ENCODE results near the gene GPA33.

GPA33 gene

DNA sequence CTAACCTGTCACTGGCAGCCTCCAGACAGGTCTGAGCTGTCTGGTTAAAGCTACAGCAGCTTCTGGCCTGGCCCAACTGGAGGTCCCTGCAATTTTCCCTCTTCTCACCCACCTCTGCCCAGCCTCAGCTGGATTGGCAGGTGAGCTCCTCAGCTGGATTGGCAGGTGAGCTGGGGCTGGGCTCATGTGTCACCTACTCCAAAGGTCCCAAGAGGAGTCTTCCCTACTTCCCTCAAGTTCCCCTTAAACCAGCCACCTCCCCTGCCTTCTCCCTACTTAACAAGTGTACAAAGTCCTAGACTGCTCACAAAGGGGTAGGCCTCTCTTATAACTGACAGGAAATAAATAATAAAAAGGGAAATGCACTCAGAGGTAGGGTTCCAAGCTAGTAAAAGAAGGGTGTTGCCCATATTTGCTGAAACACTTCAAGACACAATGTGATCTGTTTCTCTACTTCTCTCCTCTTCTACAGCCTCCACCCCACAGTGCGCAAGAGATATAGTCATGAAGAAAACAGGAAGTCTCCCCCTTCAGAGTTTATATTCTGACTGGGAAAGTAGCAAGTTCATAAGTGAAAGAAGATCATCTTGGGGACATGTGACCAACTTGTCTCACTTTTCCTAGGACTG, at the start of gene GPA33:
TSS of gene GPA33 (minus strand) at position 64 of the 629 bp plus-strand sequence. CDS start 90 bp downstream, outside the sequence.
- DNase-seq = no peak

DNA sequence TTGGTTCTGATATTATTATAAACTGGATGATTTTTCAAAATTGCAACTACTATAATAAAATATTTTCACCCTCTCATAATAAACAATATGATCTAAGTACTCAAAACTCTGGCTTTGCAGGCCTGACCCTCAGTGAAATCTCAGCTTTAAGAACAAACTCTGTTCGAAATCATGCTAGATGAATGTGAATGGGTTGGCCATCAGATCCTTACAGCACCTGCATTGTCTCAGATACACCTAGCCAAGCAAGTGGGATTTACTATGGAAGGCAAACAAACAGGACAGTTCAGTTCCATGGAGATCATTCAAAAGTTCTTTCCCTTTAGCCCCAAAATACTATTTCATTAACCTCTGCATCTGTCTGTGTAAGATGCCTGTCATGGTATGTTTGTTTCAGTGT, 48.5 kb upstream of the GPA33 start:
- DNase-seq = peak; percentile 26

DNA sequence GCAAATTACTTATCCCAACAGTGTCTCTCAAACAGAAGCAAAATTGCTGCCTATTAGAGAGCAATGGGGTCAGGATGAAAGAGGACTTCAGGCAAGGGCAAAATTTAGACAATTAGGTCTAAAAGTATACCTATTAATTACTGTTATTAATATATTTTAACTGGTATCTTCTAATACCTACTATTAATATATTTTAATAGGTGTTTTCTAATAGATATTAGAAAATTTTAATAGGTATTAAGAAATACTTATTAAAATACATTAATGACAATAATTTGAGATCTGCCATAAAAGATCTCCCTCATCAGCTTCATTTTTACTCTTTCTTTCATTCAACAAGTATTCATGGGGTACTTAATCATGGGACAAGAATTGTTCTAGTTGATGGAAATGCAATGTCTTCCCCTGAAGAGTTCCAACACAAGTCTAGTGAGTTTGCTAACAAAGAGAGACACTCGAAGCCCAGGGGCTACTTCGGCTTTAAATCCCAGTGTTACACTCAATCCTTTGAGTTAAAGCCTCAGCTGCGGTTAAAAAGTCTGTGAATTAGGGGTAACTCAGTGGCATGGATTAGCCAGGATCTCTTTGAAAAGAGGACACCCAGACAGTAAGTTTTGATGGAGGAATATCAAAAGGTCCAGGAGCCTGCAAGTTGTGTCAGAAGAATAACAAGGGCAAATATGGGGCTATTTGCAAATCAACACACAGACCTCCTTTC, 47.8 kb upstream of the GPA33 start:
- DNase-seq = peak; percentile 72

DNA sequence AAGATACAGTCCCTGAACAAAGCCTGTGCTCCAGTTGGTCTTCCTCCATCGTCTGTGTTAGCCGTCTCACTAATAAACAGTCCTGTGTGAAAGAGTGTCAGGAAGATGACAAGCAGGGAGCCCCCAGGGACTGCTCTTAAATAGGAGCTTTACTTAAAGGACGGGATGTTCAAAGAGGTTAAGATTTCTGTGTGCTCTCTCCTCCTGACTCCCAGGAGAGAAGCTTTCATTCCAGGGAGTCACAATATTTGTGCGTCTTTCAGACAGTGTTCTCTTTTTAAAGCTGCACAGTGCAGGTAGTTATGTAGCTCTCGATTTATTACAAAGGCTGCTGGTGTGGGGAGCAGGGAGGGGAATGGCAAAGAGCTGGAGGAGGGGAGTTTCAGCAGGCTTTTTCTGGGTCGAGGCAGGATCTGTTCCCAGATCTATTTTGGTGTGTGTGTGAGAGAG, 47.2 kb upstream of the GPA33 start:
- DNase-seq = peak; percentile 96

DNA sequence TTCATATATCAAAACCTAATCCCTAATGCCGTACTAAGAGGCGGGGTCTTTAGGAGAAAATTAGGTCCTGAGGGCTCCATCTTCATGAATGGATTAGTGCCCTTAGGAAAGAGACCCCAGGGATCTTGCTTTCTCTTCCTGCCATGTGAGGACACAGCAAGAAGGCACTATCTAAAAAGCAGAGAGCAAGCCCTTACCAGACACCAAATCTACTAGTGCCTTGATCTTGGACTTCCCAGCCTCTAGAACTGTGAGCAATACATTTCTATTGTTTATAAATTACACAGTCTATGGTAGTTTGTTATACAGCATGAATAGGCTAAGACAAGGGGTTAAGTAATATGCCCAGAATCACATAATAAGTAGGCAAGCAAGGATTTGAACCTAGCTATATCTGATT, 46.6 kb upstream of the GPA33 start:
- peak; percentile 61 for DNase-seq

- DNase-seq = peak; percentile 57
These were observed 46.0 kb upstream of the GPA33 start for GRCh38 chr1:167136191-167136614.

GRCh38 chr1:167135281-167135840, 45.2 kb upstream of the GPA33 start:
- peak; percentile 98 for DNase-seq

DNA sequence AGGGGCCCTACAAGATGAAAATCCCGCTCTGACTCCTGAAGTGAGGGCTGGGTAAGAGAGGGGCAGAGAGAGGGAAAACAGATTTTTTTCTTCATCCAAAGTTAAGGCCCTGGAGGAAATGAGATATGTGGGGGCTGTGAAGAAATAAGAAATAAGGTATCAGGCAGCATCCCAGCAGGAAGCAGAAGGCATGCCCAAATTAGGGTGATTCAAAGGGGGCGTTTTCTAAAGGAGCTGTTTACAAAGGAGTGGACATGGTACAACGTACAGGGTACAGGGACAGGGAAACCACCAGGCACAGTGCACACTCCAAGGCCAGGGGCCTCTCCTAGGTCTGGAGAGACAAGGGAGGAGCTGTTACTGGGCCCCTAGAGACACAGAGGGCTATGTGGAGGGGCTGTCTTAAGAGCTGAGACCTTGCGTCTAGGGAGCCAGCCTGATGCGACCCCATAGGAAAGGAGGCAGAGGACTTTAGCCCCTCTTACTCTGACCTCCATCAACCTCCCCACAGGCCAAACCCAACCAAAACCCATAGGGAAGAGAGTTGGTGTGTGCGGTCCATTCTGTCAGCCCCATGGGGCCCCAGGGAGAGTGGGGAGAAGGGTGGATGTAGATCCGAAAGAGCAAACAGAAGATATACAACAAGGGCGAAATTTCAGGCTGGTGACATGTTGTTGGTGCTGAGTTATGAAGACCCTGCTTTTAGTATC, 42.3 kb upstream of the GPA33 start:
- DNase-seq = no peak

- no peak for DNase-seq
These were observed 40.8 kb upstream of the GPA33 start for GRCh38 chr1:167130829-167131510.

DNA sequence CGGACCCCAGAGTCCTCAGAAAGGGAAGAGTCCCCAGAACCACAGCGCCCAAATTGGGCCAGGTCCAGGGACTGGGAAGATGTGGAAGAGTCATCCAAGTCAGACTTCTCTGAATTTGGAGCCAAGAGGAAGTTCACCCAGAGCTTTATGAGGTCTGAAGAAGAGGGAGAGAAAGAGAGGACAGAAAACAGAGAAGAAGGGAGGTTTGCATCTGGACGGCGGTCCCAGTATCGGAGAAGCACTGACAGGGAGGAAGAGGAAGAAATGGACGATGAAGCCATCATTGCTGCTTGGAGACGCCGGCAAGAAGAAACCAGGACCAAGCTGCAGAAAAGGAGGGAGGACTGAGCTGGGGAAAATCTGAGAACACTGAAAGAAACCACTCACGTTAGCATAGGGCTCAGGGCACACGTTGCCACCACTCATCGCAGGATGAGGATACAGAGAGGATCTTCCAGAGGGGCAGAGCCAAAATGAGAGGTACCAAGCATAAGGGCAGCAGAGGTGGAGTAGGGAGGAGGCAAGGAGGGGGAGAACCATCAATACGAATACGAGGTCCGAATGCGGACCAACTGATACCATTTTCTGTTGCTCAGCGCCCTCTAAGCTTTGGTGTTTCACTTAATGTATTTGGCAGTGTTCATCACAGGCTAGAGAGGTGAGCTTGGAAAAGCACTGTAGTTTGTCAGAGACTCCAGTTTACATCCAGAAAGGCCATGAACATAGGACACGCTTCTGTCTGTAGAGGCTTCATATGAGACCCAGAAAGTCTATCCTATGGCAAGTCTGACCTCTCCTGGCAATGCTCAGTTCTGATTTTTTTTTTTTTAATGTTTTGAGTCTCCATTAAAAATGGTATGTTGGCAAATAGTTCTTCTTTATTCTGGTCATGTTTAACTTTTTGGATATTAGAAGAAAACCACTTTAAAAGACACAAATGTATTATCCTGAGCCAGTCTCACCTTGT, 38.4 kb upstream of the GPA33 start:
- DNase-seq = no peak

GRCh38 chr1:167127661-167128060, 37.5 kb upstream of the GPA33 start:
- no peak for DNase-seq

DNA sequence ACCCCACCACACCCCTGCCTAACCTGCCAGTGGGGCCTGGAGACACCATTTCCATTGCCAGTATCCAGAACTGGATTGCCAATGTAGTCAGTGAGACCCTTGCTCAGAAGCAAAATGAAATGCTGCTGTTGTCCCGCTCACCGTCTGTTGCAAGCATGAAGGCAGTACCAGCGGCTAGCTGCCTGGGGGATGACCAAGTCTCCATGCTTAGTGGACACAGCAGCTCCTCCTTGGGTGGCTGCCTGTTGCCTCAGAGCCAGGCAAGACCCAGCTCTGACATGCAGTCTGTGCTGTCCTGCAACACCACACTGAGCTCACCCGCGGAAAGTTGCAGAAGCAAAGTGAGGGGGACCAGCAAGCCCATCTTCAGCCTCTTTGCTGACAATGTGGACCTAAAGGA, 37.1 kb upstream of the GPA33 start:
- DNase-seq = no peak

DNA sequence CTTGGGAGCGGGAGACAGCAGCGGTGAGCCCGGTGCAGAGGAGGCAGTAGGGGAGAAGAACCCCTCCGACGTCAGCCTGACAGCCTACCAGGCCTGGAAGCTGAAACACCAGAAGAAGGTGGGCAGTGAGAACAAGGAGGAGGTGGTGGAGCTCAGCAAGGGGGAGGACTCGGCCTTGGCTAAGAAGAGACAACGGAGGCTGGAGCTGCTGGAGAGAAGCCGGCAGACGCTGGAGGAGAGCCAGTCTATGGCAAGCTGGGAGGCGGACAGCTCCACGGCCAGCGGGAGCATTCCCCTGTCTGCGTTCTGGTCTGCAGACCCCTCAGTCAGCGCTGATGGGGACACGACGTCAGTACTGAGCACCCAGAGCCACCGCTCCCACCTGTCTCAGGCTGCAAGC, 36.6 kb upstream of the GPA33 start:
- no peak for DNase-seq

- no peak for DNase-seq
These were observed 36.1 kb upstream of the GPA33 start for GRCh38 chr1:167126317-167126716.

GRCh38 chr1:167122568-167122967, 32.4 kb upstream of the GPA33 start:
- DNase-seq = no peak

DNA sequence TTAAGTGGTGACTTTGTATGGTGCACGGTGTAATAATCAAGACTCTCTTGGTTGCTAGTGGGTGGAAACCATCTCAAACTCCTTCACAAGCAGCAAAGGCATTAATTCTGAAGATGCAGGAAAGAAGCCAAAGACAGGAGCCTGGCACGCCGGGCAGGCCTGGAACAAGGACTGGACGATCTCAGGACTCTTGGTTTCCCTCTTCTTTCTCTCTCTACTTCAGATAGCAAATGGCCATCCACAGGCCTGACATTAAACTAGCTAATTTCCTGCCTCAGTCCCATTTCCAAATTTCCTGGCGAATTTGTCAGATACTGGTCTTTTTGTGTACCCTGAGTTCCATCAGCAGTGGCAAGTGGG, 31.9 kb upstream of the GPA33 start:
- no peak for DNase-seq

DNA sequence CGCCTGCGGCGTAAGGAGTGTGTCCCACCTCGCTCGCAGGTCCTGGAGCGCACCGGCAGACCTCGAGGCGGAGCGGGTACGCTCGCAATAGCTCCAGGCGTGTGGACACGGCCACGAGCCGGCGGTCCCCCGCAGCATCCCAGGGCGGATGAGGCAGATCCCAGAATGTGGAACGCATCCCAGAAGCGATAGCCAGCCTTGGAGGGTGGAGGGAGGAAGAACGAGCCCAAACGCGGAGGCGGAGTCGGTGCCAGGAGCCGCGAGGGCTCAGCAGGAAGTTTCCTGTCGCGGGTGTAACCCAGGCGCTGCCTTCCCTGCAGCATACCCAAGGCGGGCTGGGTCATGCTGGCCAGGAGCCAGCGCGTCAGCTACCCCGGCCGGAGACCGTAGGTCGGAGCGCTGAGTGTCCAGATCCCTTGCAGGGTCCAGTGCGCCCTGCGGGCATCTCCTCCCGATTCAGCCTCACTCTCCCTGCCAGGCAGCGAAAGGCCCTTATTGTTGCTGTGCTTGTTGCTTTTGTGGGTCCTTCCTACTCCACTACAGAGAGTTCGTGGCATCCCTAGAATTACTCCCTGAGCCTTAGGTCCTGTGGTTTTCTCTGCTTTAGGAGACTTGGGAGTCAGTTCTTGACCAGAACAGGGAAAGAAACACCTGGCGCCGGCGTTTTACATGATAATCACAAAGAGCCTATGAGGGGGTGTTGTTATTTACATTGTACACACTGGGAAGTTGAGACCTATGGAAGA, 31.4 kb upstream of the GPA33 start:
- no peak for DNase-seq

DNA sequence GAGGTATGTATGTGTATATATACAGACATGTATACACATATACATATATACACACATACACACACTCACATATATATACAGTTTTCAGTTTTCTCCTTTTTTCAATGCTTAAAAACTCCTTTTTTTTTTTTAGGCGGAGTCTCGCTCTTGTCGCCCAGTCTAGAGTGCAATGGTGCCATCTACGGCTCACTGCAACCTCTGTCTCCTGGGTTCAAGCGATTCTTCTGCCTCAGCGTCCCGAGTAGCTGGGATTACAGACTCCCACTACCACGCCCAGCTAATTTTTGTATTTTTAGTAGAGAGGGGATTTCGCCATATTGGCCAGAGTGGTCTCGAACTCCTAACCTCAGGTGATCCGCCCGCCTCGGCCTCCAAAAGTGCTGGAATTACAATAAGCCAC, 30.7 kb upstream of the GPA33 start:
- no peak for DNase-seq

DNA sequence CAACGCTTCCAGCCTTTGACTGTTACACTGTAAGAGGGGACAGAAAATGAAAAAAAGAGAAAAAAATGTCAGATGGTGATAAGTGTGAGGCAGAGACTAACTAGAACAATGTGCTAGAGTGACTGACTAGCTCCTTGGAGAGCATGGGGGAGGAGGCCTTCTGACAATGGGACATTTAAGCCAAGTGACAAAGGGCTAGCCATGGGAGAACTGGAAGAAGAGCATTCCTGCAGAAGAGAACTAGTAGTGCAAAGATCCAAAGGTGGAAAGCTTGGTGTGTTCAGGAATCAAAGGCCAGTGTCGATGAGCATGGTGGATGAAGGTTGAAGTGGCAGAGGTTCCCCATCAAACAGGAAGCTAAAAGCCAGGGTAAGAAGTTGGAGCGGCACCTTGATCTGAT, 29.5 kb upstream of the GPA33 start:
- no peak for DNase-seq

DNA sequence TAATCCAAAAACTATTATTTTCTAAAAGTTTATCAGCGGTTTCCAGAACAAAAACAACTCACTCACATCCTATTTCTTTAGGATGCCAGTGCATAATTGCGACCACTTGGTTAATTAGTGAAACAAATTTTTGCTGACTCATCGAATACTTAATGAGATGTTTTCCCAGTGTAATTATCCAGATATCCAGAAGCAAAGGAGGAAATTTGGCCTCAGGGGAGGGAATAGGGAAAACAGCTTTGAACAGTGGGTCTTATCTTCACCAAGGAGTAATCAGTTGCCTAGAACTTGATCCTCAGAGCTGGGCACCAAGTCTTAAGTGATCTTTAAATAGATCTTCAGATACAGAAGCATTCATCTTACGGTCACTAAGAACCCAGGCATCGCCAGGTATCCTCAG, 28.0 kb upstream of the GPA33 start:
- peak; percentile 25 for DNase-seq

DNA sequence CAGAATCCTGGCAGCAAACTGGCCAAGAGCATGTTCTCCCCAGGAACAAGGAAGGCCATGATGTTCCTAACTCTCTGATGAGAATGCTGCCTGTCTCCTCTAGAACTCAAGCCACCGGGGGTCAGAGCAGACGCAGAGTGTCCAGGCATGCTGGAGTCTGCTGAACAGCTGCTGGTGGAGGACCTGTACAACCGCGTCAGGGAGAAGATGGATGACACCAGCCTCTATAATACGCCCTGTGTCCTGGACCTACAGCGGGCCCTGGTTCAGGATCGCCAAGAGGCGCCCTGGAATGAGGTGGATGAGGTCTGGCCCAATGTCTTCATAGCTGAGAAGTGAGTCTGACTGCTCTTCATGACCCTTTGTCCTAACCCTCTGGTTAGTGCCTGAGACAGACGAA, 27.0 kb upstream of the GPA33 start:
- DNase-seq = no peak

Measured in NCI-H82 (cell line).